KOPT-K1 (cell line): ENCODE results near the gene CDKN2B.
"Not testable (repeated sequence)": the region's sequence is repeated elsewhere in the genome, so short reads cannot be mapped to it uniquely, and the experiment has no call there.

ENCODE experiments used
- H3K27ac ChIP-seq: fragments of 200-600 bp; sonication (generic); 2 replicates; pipeline ENCODE4 v1.5.1; 2016; ENCODE audit warnings: antibody characterized with exemption, mild to moderate bottlenecking, low read depth, low read length; ENCODE audit not compliant: poor library complexity, severe bottlenecking
- H3K36me3 ChIP-seq: fragments of 200-600 bp; sonication (generic); 2 replicates; pipeline ENCODE4 v1.5.1; 2017; ENCODE audit warnings: antibody characterized with exemption, mild to moderate bottlenecking, low read length, moderate library complexity; ENCODE audit not compliant: insufficient read depth
- H3K9me3 ChIP-seq: fragments of 200-600 bp; sonication (generic); 2 replicates; pipeline ENCODE4 v1.5.1; 2017; ENCODE audit warnings: antibody characterized with exemption, low read length, mild to moderate bottlenecking; ENCODE audit not compliant: insufficient read depth, poor library complexity, severe bottlenecking

Gene CDKN2B

GRCh38 chr9:21970800-21971640, 38.1 kb downstream of the CDKN2B start:
- H3K36me3 ChIP-seq, result peaks cover 60% of the 10 kb centered on the region
- no peak overlapping the region for H3K27ac ChIP-seq
- no peaks in the 10 kb centered on the region for H3K9me3 ChIP-seq

GRCh38 chr9:21969951-21970799, 38.9 kb downstream of the CDKN2B start:
- Histone ChIP-seq H3K36me3 (peaks cover 67% of the 10 kb centered on the region), H3K9me3 (peaks cover 7% of the 10 kb centered on the region), H3K27ac (no peak overlapping the region)

- Histone ChIP-seq H3K36me3 (peaks cover 68% of the 10 kb centered on the region), H3K27ac (no peak overlapping the region), H3K9me3 (peaks cover 12% of the 10 kb centered on the region)
Observed at GRCh38 chr9:21969011-21969940, 39.8 kb downstream of the CDKN2B start.

- Histone ChIP-seq H3K27ac (no peak overlapping the region), H3K9me3 (peaks cover 12% of the 10 kb centered on the region), H3K36me3 (peaks cover 68% of the 10 kb centered on the region)
Observed at GRCh38 chr9:21968331-21969010, 40.6 kb downstream of the CDKN2B start.

GRCh38 chr9:21967702-21968101, 41.4 kb downstream of the CDKN2B start:
- H3K9me3 ChIP-seq, result peaks cover 12% of the 10 kb centered on the region
- peaks cover 68% of the 10 kb centered on the region for H3K36me3 ChIP-seq
- no peak overlapping the region for H3K27ac ChIP-seq

- H3K9me3 ChIP-seq, result peaks cover 12% of the 10 kb centered on the region
- peaks cover 63% of the 10 kb centered on the region for H3K36me3 ChIP-seq
- H3K27ac ChIP-seq, result no peak overlapping the region
Observed at GRCh38 chr9:21967169-21967568, 41.9 kb downstream of the CDKN2B start.

- peaks cover 12% of the 10 kb centered on the region for H3K9me3 ChIP-seq
- H3K27ac ChIP-seq, result no peak overlapping the region
- peaks cover 56% of the 10 kb centered on the region for H3K36me3 ChIP-seq
Observed at GRCh38 chr9:21966140-21966851, 42.8 kb downstream of the CDKN2B start.

GRCh38 chr9:21965401-21965951, 43.6 kb downstream of the CDKN2B start:
- H3K27ac ChIP-seq, result no peak overlapping the region
- H3K36me3 ChIP-seq, result peaks cover 48% of the 10 kb centered on the region
- peaks cover 12% of the 10 kb centered on the region for H3K9me3 ChIP-seq

GRCh38 chr9:21964925-21965385, 44.1 kb downstream of the CDKN2B start:
- H3K36me3 ChIP-seq, result peaks cover 43% of the 10 kb centered on the region
- H3K9me3 ChIP-seq, result peaks cover 12% of the 10 kb centered on the region
- H3K27ac ChIP-seq, result no peak overlapping the region

GRCh38 chr9:21961569-21961968, 47.5 kb downstream of the CDKN2B start:
- H3K36me3 ChIP-seq, result peaks cover 9% of the 10 kb centered on the region; the same call in 1 of the 2 replicates
- peaks cover 12% of the 10 kb centered on the region for H3K9me3 ChIP-seq
- H3K27ac ChIP-seq, result no peak overlapping the region

- H3K27ac ChIP-seq, H3K36me3 ChIP-seq, H3K9me3 ChIP-seq: not testable (repeated sequence)
Observed at GRCh38 chr9:21959268-21959667, 49.8 kb downstream of the CDKN2B start.

GRCh38 chr9:21958833-21959232, 50.3 kb downstream of the CDKN2B start:
- no peaks in the 10 kb centered on the region for H3K36me3 ChIP-seq
- H3K27ac ChIP-seq, result no peak overlapping the region
- no peaks in the 10 kb centered on the region for H3K9me3 ChIP-seq
